Activated CD8-positive, alpha-beta memory T cell treated with anti-CD3 and anti-CD28 coated beads, Interleukin-2, amount 50 U/mL, for 24 hours (primary cell): ENCODE data around the gene TSPAN13.

Source experiments
- DNase-seq: peaks from one replicate; pipeline ENCODE4 v3.0.0-alpha.2; 2020; ENCODE audit errors: extremely low read depth

Gene TSPAN13

DNA sequence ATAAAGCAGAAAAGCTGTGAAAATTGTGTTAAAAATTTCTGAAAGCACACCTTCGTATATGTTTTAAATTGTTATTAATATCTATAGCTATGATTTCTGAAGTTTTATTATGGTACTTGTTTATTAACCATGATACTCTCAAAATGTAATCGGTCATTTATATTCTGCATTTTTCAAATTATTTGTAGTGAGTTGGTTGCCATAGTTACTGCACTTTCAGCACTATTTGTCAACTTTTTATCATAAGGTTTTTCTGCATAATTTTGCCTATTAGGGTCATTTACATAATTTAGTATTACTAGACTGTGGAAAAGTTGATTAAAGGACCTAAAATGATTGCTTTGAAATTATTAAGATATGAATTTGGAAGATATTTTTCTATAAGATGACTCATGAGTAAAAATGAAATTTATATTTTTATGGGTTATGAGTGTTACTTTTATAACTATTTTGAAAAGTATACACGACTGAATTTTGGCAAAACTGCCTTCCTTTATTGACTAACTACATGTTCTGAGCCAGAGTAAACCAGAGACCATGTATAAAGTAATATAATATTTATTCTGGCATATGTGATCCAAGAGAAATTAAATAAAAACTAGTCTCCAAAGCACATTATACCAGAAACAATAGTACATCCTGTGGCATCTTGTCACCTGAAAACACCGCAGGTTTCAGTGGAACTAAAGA is 59.1 kb downstream of the TSPAN13 start:
- DNase-seq, result no peak

DNA sequence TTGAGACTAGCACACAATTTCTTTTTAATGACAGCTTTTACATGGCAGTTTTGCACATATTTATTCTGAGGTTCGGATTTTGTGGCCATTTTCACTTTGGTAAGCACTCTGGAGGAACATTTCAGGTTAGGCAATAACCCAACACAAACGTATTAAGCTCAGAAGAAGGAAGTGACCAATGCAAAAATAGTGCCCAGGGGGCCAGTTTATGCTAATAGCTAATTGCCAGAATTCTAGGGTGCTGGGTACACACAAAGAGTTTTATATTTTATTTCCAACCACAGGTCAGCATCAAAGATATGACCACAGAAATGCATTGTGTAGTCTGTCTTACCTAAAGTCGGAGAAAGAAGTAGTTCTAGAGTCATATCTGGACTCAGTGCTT is 59.7 kb downstream of the TSPAN13 start:
- DNase-seq, result no peak

DNA sequence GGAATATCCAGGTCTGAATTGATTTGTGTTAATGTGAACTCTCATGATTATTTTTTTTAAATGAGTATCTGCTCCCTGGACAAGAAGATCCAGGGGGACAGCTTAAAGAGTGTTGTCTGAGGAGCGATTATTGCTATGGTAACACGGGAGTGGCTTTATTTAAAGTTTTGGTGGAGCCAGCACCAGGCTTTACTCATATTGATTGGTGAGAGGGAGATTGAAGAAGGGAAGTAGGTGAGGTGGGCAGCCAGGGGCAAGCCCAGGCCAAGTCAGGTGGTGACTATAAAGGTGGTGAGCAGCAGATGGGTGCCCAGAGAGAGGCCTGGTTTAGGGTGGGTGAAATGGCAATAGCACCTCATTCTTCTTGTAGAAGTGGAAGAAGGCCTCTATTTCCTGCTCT is 61.4 kb downstream of the TSPAN13 start:
- no peak for DNase-seq

DNA sequence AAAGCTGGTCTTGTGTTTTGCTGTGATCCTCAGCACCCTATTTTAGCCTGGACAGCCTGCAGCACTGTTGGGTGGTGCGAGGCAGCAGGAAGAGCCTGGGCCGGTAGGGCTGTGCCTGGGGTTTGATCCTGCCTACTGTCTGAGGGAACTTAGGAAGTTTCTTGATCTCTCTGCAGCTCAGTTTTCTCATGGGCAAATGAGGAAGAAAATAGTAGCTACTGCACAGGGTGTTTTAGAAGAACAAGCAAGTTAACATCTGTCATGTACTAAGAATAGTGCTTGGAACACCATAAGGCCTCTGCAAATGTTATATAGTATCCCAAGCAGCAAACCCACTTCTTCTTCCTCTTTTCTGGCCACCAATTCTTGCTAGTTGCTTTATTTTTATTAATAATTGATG is 63.3 kb downstream of the TSPAN13 start:
- DNase-seq, result no peak

DNA sequence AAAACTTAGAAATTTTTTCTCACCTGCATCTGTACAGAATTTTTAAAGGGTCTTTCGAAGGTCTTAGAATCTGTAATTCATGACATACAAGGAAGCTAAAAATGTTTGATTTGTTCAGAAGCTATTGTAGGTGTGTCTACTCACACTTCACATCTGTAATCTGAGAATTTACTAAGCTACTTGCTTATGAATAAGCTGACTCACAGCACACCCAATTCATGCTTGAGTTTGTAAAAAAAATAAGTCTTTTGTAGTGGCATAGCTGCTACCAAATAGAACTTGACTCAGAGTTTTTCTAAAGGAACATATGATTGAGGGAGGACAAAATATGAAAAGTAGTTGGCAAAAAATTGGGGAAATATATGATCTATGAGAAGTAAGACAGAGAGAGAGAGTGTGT is 64.0 kb downstream of the TSPAN13 start:
- DNase-seq, result no peak

DNA sequence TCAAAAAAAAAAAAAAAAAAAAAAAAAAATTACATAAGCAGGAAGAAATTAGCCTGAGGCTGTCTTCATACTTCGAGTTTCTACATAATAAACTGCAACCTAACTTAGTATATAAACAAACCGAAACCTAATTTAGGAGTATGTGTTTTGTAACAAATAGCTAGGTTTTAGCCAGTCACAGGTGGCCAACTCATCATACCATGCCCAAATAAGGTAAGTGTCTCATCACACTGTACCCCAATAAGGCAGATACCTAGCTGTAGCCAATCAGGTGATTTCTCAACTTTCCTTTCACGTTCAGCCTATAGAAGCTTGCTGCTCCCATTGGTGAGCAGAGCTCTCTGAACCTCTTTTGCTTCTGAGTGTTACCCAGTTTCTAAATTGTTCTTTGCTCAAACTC is 65.2 kb downstream of the TSPAN13 start:
- DNase-seq, result no peak

DNA sequence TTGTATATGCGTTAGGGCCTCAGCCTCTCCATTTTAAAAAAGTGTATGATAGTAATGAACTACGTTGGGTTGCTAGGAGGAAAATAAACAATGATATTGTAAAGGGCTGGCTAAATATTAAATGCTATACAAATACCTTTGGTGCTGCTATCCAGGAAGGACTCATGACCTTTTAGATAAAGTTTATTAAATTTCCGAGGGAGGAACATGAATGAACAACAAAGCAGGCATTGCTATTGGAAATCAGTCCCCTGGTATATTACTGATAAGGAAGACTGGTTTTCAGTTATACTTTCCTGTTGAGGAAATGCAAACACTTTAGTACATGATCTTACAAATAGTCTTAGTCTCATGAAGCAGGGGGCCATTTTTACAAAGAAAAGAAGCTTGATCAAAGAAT is 68.5 kb downstream of the TSPAN13 start:
- no peak for DNase-seq

DNA sequence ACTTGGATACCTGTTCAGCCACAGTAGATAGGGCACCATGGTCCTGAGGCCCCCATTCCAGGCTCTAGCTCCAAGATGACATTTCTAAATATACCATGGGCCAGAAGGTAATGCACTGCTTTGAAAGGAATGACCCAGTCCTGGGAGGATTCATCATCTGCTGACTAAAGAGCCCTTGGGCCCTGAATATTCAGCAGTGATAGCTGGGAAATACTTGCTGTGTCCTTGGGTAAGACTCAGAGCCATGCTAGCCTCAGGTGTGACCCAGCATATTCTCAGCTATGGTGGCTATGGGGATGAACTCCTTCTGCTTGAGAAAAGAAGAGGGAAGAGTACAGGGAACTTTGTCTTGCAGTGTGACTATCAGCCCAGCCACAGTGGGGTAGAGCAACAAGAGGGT is 72.5 kb downstream of the TSPAN13 start:
- no peak for DNase-seq

DNA sequence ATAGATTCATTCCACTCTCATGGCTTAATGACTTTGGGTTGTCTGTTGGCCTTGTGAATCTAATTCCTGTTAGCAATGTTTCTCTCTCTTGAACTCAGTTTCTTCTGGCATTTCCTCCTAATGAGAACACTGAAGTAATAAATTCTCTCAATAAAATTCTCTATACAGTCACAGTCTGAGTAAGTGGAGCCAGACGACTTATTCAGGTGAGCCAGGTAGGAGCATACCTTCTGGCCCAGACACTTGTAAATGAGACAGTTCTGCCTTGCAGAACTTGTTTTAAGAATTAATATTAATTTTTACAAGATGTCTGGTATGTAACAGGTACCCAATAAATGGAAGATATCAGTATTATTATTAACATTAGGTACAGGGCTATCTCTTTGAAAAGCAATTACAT is 79.8 kb downstream of the TSPAN13 start:
- no peak for DNase-seq
